SU-DHL-6 (cell line): ENCODE data around the gene TM4SF20.

Experiments used
- H2AFZ ChIP-seq: fragments of 200-600 bp; sonication (generic); 2 replicates; pipeline ENCODE4 v1.6.1; 2014; ENCODE audit warnings: low read depth, mild to moderate bottlenecking, moderate library complexity, mixed read lengths, antibody characterized with exemption, low read length; ENCODE audit not compliant: severe bottlenecking
- H3F3A ChIP-seq: fragments of 200-600 bp; shearing (Covaris generic); 2 replicates; pipeline ENCODE4 v1.6.0; 2016; ENCODE audit warnings: antibody characterized with exemption, mild to moderate bottlenecking; ENCODE audit not compliant: insufficient read depth
- H3K27ac ChIP-seq: fragments of 200-600 bp; sonication (generic); 2 replicates; pipeline ENCODE4 v1.5.1; 2016; ENCODE audit warnings: low read depth, mild to moderate bottlenecking, low read length, moderate library complexity, mixed read lengths
- H3K27me3 ChIP-seq: fragments of 200-600 bp; sonication (generic), shearing (Covaris generic); 2 replicates; pipeline ENCODE4 v1.6.0; 2014; ENCODE audit warnings: mild to moderate bottlenecking, low read length
- H3K36me3 ChIP-seq: fragments of 200-600 bp; sonication (generic); 2 replicates; pipeline ENCODE4 v1.6.1; 2014; ENCODE audit warnings: mild to moderate bottlenecking, low read length, mixed read lengths
- H3K4me2 ChIP-seq: fragments of 300-600, 200-600 bp; shearing (Covaris generic), sonication (generic); 2 replicates; pipeline ENCODE4 v1.6.0; 2014; ENCODE audit warnings: low read length, low read depth, mild to moderate bottlenecking; ENCODE audit not compliant: poor library complexity, severe bottlenecking
- H3K4me3 ChIP-seq: fragments of 200-600 bp; sonication (generic); 2 replicates; pipeline ENCODE4 v1.5.1; 2014; ENCODE audit warnings: antibody characterized with exemption, low read length, mild to moderate bottlenecking, mixed read lengths; ENCODE audit not compliant: insufficient read depth, poor library complexity, severe bottlenecking
- H3K79me2 ChIP-seq: fragments of 200-600 bp; sonication (generic); 2 replicates; pipeline ENCODE4 v1.6.1; 2014; ENCODE audit warnings: mild to moderate bottlenecking, low read length, moderate library complexity; ENCODE audit not compliant: insufficient read depth
- H3K9ac ChIP-seq: fragments of 200-600 bp; sonication (generic); 2 replicates; pipeline ENCODE4 v1.7.0; 2014; ENCODE audit warnings: mild to moderate bottlenecking, low read length
- H3K9me2 ChIP-seq: fragments of 200-600 bp; sonication (generic); replicated peaks from 2 replicates; pipeline ENCODE4 v1.6.1; 2014; ENCODE audit warnings: low read length; ENCODE audit not compliant: insufficient read depth
- H3K9me3 ChIP-seq: fragments of 200-600 bp; sonication (generic); 2 replicates; pipeline ENCODE4 v1.6.1; 2014; ENCODE audit warnings: low read length, mixed read lengths; ENCODE audit not compliant: insufficient read depth
- H4K20me1 ChIP-seq: fragments of 200-600 bp; sonication (generic); 2 replicates; pipeline ENCODE4 v1.6.1; 2014; ENCODE audit warnings: low read depth, mild to moderate bottlenecking, antibody characterized with exemption, low read length, moderate library complexity, mixed read lengths
- EZH2phosphoT487 ChIP-seq: fragments of 200-600 bp; sonication (generic), shearing (Covaris generic); conservative IDR thresholded peaks from 2 replicates; pipeline ENCODE4 v1.6.1; 2018; ENCODE audit warnings: mild to moderate bottlenecking, antibody characterized with exemption, low read length, moderate library complexity, mixed read lengths
- TF ChIP-seq, protein P1 (sequence below): fragments of 200-600 bp; sonication (generic); IDR thresholded peaks from one replicate; pipeline ENCODE4 v1.5.1; 2017; ENCODE audit warnings: antibody characterized with exemption, mild to moderate bottlenecking, low read length, moderate library complexity; ENCODE audit not compliant: insufficient read depth, poor library complexity, severe bottlenecking

Gene TM4SF20, protein sequence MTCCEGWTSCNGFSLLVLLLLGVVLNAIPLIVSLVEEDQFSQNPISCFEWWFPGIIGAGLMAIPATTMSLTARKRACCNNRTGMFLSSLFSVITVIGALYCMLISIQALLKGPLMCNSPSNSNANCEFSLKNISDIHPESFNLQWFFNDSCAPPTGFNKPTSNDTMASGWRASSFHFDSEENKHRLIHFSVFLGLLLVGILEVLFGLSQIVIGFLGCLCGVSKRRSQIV

DNA sequence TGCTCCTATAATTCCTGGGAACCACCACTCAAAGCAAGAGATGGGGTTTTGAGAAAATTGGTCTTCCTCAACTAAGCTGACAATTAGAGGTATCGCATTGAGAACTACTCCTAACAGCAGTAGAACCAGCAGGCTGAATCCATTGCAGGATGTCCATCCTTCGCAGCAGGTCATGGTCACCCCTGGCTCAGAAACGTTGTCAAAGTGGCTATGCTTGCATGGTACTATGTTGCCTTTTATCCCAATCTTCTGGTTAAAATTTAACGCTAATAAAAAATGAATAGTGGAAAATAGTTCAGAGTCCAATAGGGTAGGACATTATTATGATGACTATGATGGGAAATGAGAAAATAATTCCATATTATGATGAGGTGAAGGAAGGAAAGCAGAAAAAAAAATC lies at the start of gene TM4SF20:
Gene TM4SF20 (minus strand): TSS at position 212 of the 400 bp plus-strand sequence. CDS start 38 bp downstream, at position 174.
- no peak within 1 kb of the TSS for H3K4me2 ChIP-seq

DNA sequence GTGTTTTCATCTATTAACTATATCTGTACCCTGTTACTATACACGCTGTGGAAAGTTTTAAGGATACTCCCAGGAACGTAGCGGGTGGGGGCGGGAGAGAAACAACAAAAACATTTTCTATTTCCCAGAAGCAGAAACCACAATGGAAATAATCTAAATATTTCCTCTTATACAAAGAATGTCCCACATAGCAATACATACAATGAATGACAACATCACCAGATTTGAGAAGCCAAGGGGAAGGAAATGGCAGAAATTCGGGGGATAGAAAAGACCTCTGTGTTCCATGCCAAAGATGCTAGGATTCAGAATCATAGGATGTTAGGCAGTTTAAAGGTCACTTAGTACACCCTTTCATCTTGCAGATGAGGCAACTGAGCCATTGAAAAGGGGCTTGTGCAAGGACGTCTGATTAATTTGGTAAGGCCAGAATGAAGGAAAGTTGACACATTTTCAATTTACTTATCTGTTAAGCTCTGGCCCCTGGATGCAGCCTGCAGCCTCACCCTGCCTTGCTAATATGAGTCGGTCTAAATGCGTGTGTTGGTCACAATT lies 49.7 kb upstream of the TM4SF20 start:
- no peak overlapping the region for H3K4me3 ChIP-seq
- peaks cover 6% of the 10 kb centered on the region; the same call in 1 of the 2 replicates for H3K9me3 ChIP-seq
- no peaks in the 10 kb centered on the region for H3F3A ChIP-seq
- no peak overlapping the region for H3K27ac ChIP-seq
- H2AFZ ChIP-seq, result no peak overlapping the region
- no peak overlapping the region for H3K4me2 ChIP-seq
- H3K79me2 ChIP-seq, result no peaks in the 10 kb centered on the region
- no peaks in the 10 kb centered on the region for H4K20me1 ChIP-seq
- H3K9me2 ChIP-seq, result no peaks in the 10 kb centered on the region
- TF ChIP-seq, protein P1, sequence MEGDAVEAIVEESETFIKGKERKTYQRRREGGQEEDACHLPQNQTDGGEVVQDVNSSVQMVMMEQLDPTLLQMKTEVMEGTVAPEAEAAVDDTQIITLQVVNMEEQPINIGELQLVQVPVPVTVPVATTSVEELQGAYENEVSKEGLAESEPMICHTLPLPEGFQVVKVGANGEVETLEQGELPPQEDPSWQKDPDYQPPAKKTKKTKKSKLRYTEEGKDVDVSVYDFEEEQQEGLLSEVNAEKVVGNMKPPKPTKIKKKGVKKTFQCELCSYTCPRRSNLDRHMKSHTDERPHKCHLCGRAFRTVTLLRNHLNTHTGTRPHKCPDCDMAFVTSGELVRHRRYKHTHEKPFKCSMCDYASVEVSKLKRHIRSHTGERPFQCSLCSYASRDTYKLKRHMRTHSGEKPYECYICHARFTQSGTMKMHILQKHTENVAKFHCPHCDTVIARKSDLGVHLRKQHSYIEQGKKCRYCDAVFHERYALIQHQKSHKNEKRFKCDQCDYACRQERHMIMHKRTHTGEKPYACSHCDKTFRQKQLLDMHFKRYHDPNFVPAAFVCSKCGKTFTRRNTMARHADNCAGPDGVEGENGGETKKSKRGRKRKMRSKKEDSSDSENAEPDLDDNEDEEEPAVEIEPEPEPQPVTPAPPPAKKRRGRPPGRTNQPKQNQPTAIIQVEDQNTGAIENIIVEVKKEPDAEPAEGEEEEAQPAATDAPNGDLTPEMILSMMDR, result no peak
- TF ChIP-seq EZH2phosphoT487, result no peak
- no peak overlapping the region for H3K9ac ChIP-seq
- H3K36me3 ChIP-seq, result no peaks in the 10 kb centered on the region
- H3K27me3 ChIP-seq, result no peaks in the 10 kb centered on the region

More for the DNA sequence above, at the start of gene TM4SF20:
- Histone ChIP-seq H3K9me3 (no peaks in the 10 kb centered on the region), H3K9ac (no peak within 1 kb of the TSS), H4K20me1 (no peaks in the 10 kb centered on the region), H3K27me3 (no peaks in the 10 kb centered on the region), H3K9me2 (no peaks in the 10 kb centered on the region), H3F3A (no peaks in the 10 kb centered on the region), H3K4me3 (no peak within 1 kb of the TSS), H3K79me2 (no peaks in the 10 kb centered on the region), H3K27ac (no peak within 1 kb of the TSS), H3K36me3 (no peaks in the 10 kb centered on the region), H2AFZ (no peak within 1 kb of the TSS)
- TF ChIP-seq, protein P1, result no peak
- TF ChIP-seq EZH2phosphoT487, result no peak

DNA sequence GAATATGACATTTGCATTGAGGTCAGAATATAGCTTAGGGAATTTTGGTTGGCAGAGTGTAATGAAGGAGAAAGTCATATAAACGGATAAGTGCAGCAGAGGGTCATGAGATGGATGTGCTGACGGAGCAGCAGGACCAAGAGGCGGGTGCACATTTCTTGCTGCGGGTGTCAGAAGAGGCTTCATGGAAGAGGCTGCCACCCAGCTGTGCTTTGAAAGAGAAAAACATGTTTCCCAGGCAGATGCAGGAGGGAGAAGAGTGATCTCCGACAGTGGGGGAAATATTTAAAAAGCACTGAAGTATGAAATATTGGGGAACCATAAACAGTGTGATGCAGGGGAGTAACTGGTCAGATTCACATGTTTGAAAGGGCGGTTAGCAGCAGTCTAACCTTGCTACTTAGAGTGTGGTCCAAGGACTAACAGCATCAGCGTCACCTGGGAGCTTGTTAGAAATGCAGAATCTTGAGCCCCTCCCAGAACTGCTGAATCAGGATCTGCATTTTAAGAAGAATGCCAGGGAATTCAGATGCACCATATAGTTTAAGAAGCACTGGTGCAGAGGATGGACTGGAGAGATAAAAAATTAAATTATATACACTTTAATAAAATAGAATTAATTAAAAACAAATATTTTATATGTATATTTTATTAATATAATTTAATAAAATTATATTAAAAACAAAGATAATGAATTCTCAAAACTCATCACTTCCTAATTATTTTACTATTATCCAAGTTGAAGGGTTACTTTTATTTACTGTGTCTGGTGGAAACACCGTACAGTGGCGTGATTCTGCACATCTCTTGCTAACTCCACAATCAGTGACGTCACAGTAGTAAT lies 44.8 kb upstream of the TM4SF20 start:
- Histone ChIP-seq H4K20me1 (no peaks in the 10 kb centered on the region), H3K79me2 (no peaks in the 10 kb centered on the region), H3K36me3 (no peaks in the 10 kb centered on the region), H3K4me2 (no peak overlapping the region), H3K27ac (no peak overlapping the region), H3K9me3 (no peaks in the 10 kb centered on the region), H3K9ac (no peak overlapping the region), H3F3A (no peaks in the 10 kb centered on the region), H3K27me3 (no peaks in the 10 kb centered on the region), H3K4me3 (no peak overlapping the region), H3K9me2 (no peaks in the 10 kb centered on the region), H2AFZ (no peak overlapping the region)
- TF ChIP-seq, protein P1, result no peak
- TF ChIP-seq EZH2phosphoT487, result no peak
